Renal pelvis (tissue), 4 donors: ENCODE data around the gene NCOA5. TPM values are rescaled to one million over a fixed set of nuclear protein-coding genes. Genes with fewer than 3 reads are reported as not detected.

Experiments
- DNase-seq: peaks from one replicate; pipeline ENCODE4 v3.0.0-alpha.2; 2013
- polyA plus RNA-seq, 3 donors: library from polyadenylated mRNA; unstranded; fragments of 120-200 nt; gene quantifications; one replicate each; pipeline ENCODE4 v1.2.1, GENCODE V29; 2013; ENCODE audit not compliant: insufficient read length in 3 of 3

Gene NCOA5
- polyA plus RNA-seq, 3 donors, result 60.7 to 62.7 (median 60.8) TPM

- DNase-seq, result no peak
Observed at GRCh38 chr20:46021361-46022359, 68.1 kb downstream of the NCOA5 start.

GRCh38 chr20:46020555-46020954 is 69.2 kb downstream of the NCOA5 start:
- DNase-seq, result no peak

- DNase-seq, result no peak
Observed at GRCh38 chr20:46018611-46019010, 71.2 kb downstream of the NCOA5 start.

GRCh38 chr20:46018112-46018511 is 71.7 kb downstream of the NCOA5 start:
- no peak for DNase-seq

DNA sequence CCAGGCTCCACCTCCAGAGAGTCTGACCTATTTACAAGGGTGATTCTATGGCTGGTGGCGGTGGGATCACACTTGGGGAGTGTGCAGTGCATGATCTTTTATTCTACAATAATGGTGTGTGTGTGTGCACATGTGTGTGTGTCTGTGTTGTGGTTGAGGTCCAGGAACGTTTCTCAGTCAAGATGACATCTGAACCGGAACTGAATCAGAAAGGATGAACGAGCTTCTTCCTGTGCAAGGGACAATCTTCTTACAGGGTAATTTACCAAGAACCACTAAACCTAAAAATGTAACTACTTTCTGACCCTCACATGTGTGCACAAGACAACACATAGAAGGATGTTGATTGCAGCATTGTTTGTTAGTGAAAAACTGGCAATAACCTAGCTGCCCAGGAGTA is 72.5 kb downstream of the NCOA5 start:
- no peak for DNase-seq

DNA sequence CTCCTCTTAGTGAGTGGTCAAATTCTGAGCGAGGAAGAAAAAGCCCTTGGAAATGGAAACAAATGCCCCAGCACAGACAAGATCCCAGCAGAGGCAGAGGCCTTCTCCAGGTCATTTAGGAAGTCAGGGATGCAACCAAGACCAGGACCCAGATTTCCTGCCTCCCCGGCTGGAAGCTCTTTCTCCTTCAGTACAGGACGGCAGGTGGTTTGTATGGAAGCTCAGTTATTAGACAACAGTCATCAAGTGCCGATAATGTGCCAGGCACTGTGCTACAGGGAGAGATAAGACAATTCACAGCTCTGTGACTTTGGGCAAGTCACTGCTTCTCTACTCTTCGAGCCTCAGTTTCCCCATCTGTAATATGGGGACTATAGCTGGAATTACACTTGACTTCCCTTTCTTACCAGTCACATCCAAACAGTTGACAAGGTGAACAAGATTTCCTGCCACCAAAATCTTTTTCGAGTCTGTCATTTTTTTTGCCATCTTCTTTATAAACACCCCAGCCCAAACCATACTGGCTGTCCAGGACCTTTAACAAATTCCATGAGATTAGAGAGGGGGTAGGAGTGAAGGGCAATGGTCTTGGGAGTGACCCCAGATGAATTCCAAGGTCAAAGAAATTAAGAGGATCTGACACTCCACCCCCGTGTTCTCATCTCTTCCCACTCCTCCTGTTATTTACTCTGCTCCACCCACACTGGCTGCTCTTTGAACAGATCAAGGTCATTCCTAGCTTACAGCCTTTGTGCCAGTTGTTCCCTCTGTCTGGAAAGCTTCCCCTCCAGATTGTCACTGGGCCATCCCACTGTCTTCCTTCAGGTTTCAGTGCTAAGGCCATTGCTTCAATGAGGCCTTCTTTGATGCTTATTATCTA is 75.0 kb downstream of the NCOA5 start:
- DNase-seq, result no peak

- no peak for DNase-seq
Observed at GRCh38 chr20:46013829-46014516, 75.8 kb downstream of the NCOA5 start.

DNA sequence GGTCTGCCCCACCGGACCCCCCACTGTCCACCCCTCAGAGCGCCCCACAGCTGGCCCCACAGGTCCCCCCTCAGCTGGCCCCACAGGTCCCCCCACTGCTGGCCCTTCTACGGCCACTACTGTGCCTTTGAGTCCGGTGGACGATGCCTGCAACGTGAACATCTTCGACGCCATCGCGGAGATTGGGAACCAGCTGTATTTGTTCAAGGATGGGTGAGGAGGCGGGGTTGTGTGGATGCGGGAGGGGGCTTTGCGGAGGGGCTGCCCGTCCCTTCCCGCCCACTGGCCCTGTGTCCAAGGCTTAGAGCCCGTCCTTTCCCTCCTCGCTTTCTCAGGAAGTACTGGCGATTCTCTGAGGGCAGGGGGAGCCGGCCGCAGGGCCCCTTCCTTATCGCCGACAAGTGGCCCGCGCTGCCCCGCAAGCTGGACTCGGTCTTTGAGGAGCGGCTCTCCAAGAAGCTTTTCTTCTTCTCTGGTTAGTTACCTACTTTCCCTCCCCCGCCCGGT is 76.4 kb downstream of the NCOA5 start:
- DNase-seq, result no peak

DNA sequence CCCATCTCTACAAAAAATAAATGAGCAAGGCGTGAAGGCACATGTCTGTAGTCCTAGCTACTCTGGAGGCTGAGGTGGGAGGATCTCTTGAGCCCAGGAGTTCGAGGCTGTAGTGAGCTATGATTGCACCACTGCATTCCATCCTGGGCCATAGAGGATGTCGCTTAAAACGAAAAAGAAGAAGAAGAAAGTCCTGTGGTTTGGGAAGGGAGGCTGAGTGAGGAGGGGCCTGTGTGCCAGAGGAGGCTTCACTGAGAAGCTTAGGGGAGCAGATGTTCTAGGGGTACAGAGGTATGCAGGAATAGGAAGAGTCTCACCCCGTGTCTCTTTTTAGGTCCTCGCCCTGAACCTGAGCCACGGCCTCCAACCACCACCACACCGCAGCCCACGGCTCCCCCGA is 76.8 kb downstream of the NCOA5 start:
- no peak for DNase-seq

GRCh38 chr20:46011631-46012482 is 77.9 kb downstream of the NCOA5 start:
- DNase-seq, result no peak

Other genes with a start within 250 kb of the NCOA5 start
- gene ACOT8, start 232.6 kb downstream of the NCOA5 start, polyA plus RNA-seq, result 10 to 100 TPM; 27.0 to 29.8 (median 28.1) TPM
- gene ZSWIM3, start 232.3 kb downstream of the NCOA5 start, polyA plus RNA-seq, result 1 to 10 TPM; 5.9 to 6.5 (median 6.1) TPM
- gene ZSWIM1, start 208.7 kb downstream of the NCOA5 start, polyA plus RNA-seq, result 10 to 100 TPM; 16.6 to 21.3 (median 17.1) TPM
- gene SPATA25, start 202.3 kb downstream of the NCOA5 start, polyA plus RNA-seq, result 1 to 10 TPM; 3.5 to 9.4 (median 8.2) TPM
- 10 to 100 TPM in 2 of 3 donors, 1 to 10 TPM in 1; 8.8 to 10.2 (median 10.1) TPM for gene NEURL2, start 198.8 kb downstream of the NCOA5 start, polyA plus RNA-seq
- gene CTSA, start 198.6 kb downstream of the NCOA5 start, polyA plus RNA-seq, result 100 to 1,000 TPM; 126 to 146 (median 146) TPM
- 100 to 1,000 TPM; 140 to 161 (median 155) TPM for gene PLTP, start 177.8 kb downstream of the NCOA5 start, polyA plus RNA-seq
- 10 to 100 TPM; 46.1 to 56.9 (median 53.1) TPM for gene PCIF1, start 155.3 kb downstream of the NCOA5 start, polyA plus RNA-seq
- 10 to 100 TPM; 15.1 to 19.1 (median 15.6) TPM for gene ZNF335, start 117.8 kb downstream of the NCOA5 start, polyA plus RNA-seq
- gene MMP9, start 81.1 kb downstream of the NCOA5 start, polyA plus RNA-seq, result 1 to 10 TPM in 1 of 3 donors, under 1 TPM in 2; 0.34 to 1.0 (median 0.35) TPM
- 1 to 10 TPM; 2.3 to 3.4 (median 3.0) TPM for gene SLC12A5, start 60.7 kb downstream of the NCOA5 start, polyA plus RNA-seq
- gene CD40, start 28.4 kb upstream of the NCOA5 start, polyA plus RNA-seq, result 1 to 10 TPM; 3.8 to 5.7 (median 5.5) TPM
- gene CDH22, start 218.5 kb upstream of the NCOA5 start, polyA plus RNA-seq, result under 1 TPM in 1 of 3 donors, not detected in 2; 0.04 TPM